ENCODE data around the gene ATP2B1.

ATP2B1 gene

GRCh38 chr12:89657066-89657465, 51.6 kb downstream of the ATP2B1 start:
- DNase-seq (ENCODE audit: low spot score): no peak

GRCh38 chr12:89655841-89656240, 52.8 kb downstream of the ATP2B1 start:
- DNase-seq (ENCODE audit: low spot score): no peak

GRCh38 chr12:89651192-89651591, 57.4 kb downstream of the ATP2B1 start:
- no peak for DNase-seq (ENCODE audit: low spot score)

- no peak for DNase-seq (ENCODE audit: low spot score)
These were observed 58.4 kb downstream of the ATP2B1 start for GRCh38 chr12:89650239-89650638.

- DNase-seq (ENCODE audit: low spot score): no peak
These were observed 58.8 kb downstream of the ATP2B1 start for GRCh38 chr12:89649820-89650219.

- no peak for DNase-seq (ENCODE audit: low spot score)
These were observed 59.5 kb downstream of the ATP2B1 start for GRCh38 chr12:89649139-89649538.

- no peak for DNase-seq (ENCODE audit: low spot score)
These were observed 60.3 kb downstream of the ATP2B1 start for GRCh38 chr12:89648211-89648930.

- DNase-seq (ENCODE audit: low spot score): no peak
These were observed 63.2 kb downstream of the ATP2B1 start for GRCh38 chr12:89645434-89645833.

- DNase-seq (ENCODE audit: low spot score): no peak
These were observed 65.7 kb downstream of the ATP2B1 start for GRCh38 chr12:89642959-89643358.

- no peak for DNase-seq (ENCODE audit: low spot score)
These were observed 71.9 kb downstream of the ATP2B1 start for GRCh38 chr12:89636776-89637160.

GRCh38 chr12:89636052-89636775, 72.4 kb downstream of the ATP2B1 start:
- DNase-seq (ENCODE audit: low spot score): peak; percentile 51

GRCh38 chr12:89634508-89634907, 74.1 kb downstream of the ATP2B1 start:
- no peak for DNase-seq (ENCODE audit: low spot score)

- DNase-seq (ENCODE audit: low spot score): no peak
These were observed 75.9 kb downstream of the ATP2B1 start for GRCh38 chr12:89632778-89633177.

GRCh38 chr12:89622115-89622514, 86.5 kb downstream of the ATP2B1 start:
- DNase-seq (ENCODE audit: low spot score): no peak

GRCh38 chr12:89621521-89621920, 87.1 kb downstream of the ATP2B1 start:
- no peak for DNase-seq (ENCODE audit: low spot score)

- DNase-seq (ENCODE audit: low spot score): no peak
These were observed 88.9 kb downstream of the ATP2B1 start for GRCh38 chr12:89619764-89620163.

GRCh38 chr12:89618113-89618862, 90.3 kb downstream of the ATP2B1 start:
- DNase-seq (ENCODE audit: low spot score): no peak

GRCh38 chr12:89610366-89610765, 98.3 kb downstream of the ATP2B1 start:
- DNase-seq (ENCODE audit: low spot score): no peak

- DNase-seq (ENCODE audit: low spot score): no peak
These were observed 105.0 kb downstream of the ATP2B1 start for GRCh38 chr12:89603678-89604077.

- no peak for DNase-seq (ENCODE audit: low spot score)
These were observed 110.9 kb downstream of the ATP2B1 start for GRCh38 chr12:89597770-89598169.

- DNase-seq (ENCODE audit: low spot score): peak; percentile 6
These were observed 111.4 kb downstream of the ATP2B1 start for GRCh38 chr12:89597210-89597609.

GRCh38 chr12:89593873-89594272, 114.8 kb downstream of the ATP2B1 start:
- DNase-seq (ENCODE audit: low spot score): no peak

GRCh38 chr12:89593233-89593632, 115.4 kb downstream of the ATP2B1 start:
- no peak for DNase-seq (ENCODE audit: low spot score)

Data from kidney tubule cell (primary cell).